DOHH2 (cell line): ENCODE data around the gene RIPK3.

Source experiments
- CTCF ChIP-seq: fragments of 200-600 bp; sonication (generic); IDR thresholded peaks from one replicate; pipeline ENCODE4 v1.5.1; 2014; ENCODE audit warnings: antibody characterized with exemption, mild to moderate bottlenecking, low read depth, low read length; ENCODE audit not compliant: poor library complexity, severe bottlenecking
- EZH2phosphoT487 ChIP-seq: fragments of 200-600 bp; sonication (generic); IDR thresholded peaks from 2 replicates; pipeline ENCODE4 v1.6.1; 2017; ENCODE audit warnings: borderline replicate concordance, mild to moderate bottlenecking, antibody characterized with exemption, low read length, moderate library complexity, mixed read lengths

- TF ChIP-seq CTCF: no peak
- TF ChIP-seq EZH2phosphoT487: no peak
Measured at GRCh38 chr14:24342889-24343288, 3.1 kb upstream of the RIPK3 start.
